ENCODE data around the gene GABBR2. TPM values are rescaled to one million over a fixed set of nuclear protein-coding genes. Genes with fewer than 3 reads are reported as not detected.

The GABBR2 gene
- total and polyA plus RNA-seq, 2 donors (not counting 1 experiment from before 2014, with no cell fraction given) = 0.03 TPM; not detected in 1

- DNase-seq (no peak), ATAC-seq (ENCODE audit: low read depth) (no peak)
- ChIA-PET POLR2A (no interaction called here), CTCF (no interaction called here)
- Histone ChIP-seq H3K4me2 (replicated peaks; ENCODE audit: low read depth, low read length, poor library complexity, severe bottlenecking) (no peak overlapping the region), H3K9me3 (ENCODE audit: control extremely low read depth in 1 of 3, control insufficient read depth in 2 of 3, insufficient read depth in 1 of 3, low read length in 2 of 3) (peaks cover 0 to 2% (median under 1%) of the 10 kb centered on the region in 3 donors), H3K36me3 (replicated peaks in 1 of 2; ENCODE audit: control extremely low read depth in 1 of 2, control insufficient read depth in 1 of 2, extremely low read depth in 1 of 2, insufficient read depth in 2 of 2, low read length in 1 of 2) (no peaks in the 10 kb centered on the region), H2AFZ (ENCODE audit: insufficient read depth, low read depth, low read length, poor library complexity, severe bottlenecking) (no peak overlapping the region), H3K9ac (ENCODE audit: low read length) (no peak overlapping the region), H3K27ac (ENCODE audit: low read length in 2 of 2) (no peak overlapping the region), H3K4me1 (ENCODE audit: control insufficient read depth in 2 of 2, insufficient read depth in 2 of 2, low read length in 2 of 2) (no peaks in the 10 kb centered on the region), H3K27me3 (replicated peaks in 1 of 4; ENCODE audit: control extremely low read depth in 1 of 4, control insufficient read depth in 3 of 4, insufficient read depth in 4 of 4, low read length in 3 of 4) (no peaks in the 10 kb centered on the region), H3K4me3 (ENCODE audit: control extremely low read depth in 1 of 5, extremely low read depth in 1 of 5, insufficient read depth in 1 of 5, low read depth in 2 of 5, low read length in 4 of 5) (no peak overlapping the region), H3K79me2 (ENCODE audit: control insufficient read depth, insufficient read depth, low read length) (no peaks in the 10 kb centered on the region), H4K20me1 (ENCODE audit: control insufficient read depth, insufficient read depth, low read length, poor library complexity, severe bottlenecking) (no peaks in the 10 kb centered on the region)
- no peak overlapping the region for H3K4me3 Mint-ChIP-seq
- WGBS (ENCODE audit: insufficient coverage) = 90% methylated on average over 2 of the region's 3 CpGs
- no peak for TF ChIP-seq CTCF (IDR thresholded peaks at IDR 0.05)
- TF ChIP-seq EZH2 (IDR thresholded peaks at IDR 0.05; ENCODE audit: borderline replicate concordance, insufficient read depth, low read depth, low read length, poor library complexity, severe bottlenecking) = no peak
- H3K9me3 Mint-ChIP-seq (ENCODE audit: insufficient read depth) = peaks cover under 1% of the 10 kb centered on the region
- H3K27me3 Mint-ChIP-seq = peaks cover 31% of the 10 kb centered on the region
- no peak overlapping the region for H3K27ac Mint-ChIP-seq
- intact Hi-C loops (cut with micrococcal nuclease) = no loop called here
- no peaks in the 10 kb centered on the region for H3K4me1 Mint-ChIP-seq
Measured at GRCh38 chr9:98334796-98335195, 373.9 kb downstream of the GABBR2 start.

GRCh38 chr9:98333703-98334582 is 374.8 kb downstream of the GABBR2 start:
- H2AFZ ChIP-seq (ENCODE audit: insufficient read depth, low read depth, low read length, poor library complexity, severe bottlenecking) = no peak overlapping the region

More at GRCh38 chr9:98333703-98334582, 374.8 kb downstream of the GABBR2 start:
- ATAC-seq (ENCODE audit: low read depth) (no peak), DNase-seq (no peak)
- intact Hi-C loops (cut with micrococcal nuclease) = no loop called here
- Histone ChIP-seq H3K4me2 (replicated peaks; ENCODE audit: low read depth, low read length, poor library complexity, severe bottlenecking) (no peak overlapping the region), H3K36me3 (replicated peaks in 1 of 2; ENCODE audit: control extremely low read depth in 1 of 2, control insufficient read depth in 1 of 2, extremely low read depth in 1 of 2, insufficient read depth in 2 of 2, low read length in 1 of 2) (no peaks in the 10 kb centered on the region), H3K27ac (ENCODE audit: low read length in 2 of 2) (no peak overlapping the region), H3K4me3 (ENCODE audit: control extremely low read depth in 1 of 5, extremely low read depth in 1 of 5, insufficient read depth in 1 of 5, low read depth in 2 of 5, low read length in 4 of 5) (no peak overlapping the region), H3K4me1 (ENCODE audit: control insufficient read depth in 2 of 2, insufficient read depth in 2 of 2, low read length in 2 of 2) (no peaks in the 10 kb centered on the region), H4K20me1 (ENCODE audit: control insufficient read depth, insufficient read depth, low read length, poor library complexity, severe bottlenecking) (no peaks in the 10 kb centered on the region), H3K9me3 (ENCODE audit: control extremely low read depth in 1 of 3, control insufficient read depth in 2 of 3, insufficient read depth in 1 of 3, low read length in 2 of 3) (peaks cover 0 to 3% (median 2%) of the 10 kb centered on the region in 3 donors), H3K27me3 (replicated peaks in 1 of 4; ENCODE audit: control extremely low read depth in 1 of 4, control insufficient read depth in 3 of 4, insufficient read depth in 4 of 4, low read length in 3 of 4) (no peaks in the 10 kb centered on the region), H3K79me2 (ENCODE audit: control insufficient read depth, insufficient read depth, low read length) (no peaks in the 10 kb centered on the region), H3K9ac (ENCODE audit: low read length) (no peak overlapping the region)
- ChIA-PET CTCF (no interaction called here), POLR2A (interaction anchor here (0.6 kb wide), 1 partner anchor 583 kb away, joined by 4 read pairs; no protein-coding TSS in a partner anchor)
- no peak for TF ChIP-seq CTCF (IDR thresholded peaks at IDR 0.05)
- no peak for TF ChIP-seq EZH2 (IDR thresholded peaks at IDR 0.05; ENCODE audit: borderline replicate concordance, insufficient read depth, low read depth, low read length, poor library complexity, severe bottlenecking)
- no peaks in the 10 kb centered on the region for H3K9me3 Mint-ChIP-seq (ENCODE audit: insufficient read depth)
- H3K4me1 Mint-ChIP-seq = no peaks in the 10 kb centered on the region
- 83% methylated on average over 2 of the region's 5 CpGs for WGBS (ENCODE audit: insufficient coverage)
- no peak overlapping the region for H3K4me3 Mint-ChIP-seq
- peaks cover 30% of the 10 kb centered on the region for H3K27me3 Mint-ChIP-seq
- H3K27ac Mint-ChIP-seq = no peak overlapping the region

Measured in B cell (primary cell).